ENCODE measurements around the gene ZSCAN26.

The ZSCAN26 gene

DNA sequence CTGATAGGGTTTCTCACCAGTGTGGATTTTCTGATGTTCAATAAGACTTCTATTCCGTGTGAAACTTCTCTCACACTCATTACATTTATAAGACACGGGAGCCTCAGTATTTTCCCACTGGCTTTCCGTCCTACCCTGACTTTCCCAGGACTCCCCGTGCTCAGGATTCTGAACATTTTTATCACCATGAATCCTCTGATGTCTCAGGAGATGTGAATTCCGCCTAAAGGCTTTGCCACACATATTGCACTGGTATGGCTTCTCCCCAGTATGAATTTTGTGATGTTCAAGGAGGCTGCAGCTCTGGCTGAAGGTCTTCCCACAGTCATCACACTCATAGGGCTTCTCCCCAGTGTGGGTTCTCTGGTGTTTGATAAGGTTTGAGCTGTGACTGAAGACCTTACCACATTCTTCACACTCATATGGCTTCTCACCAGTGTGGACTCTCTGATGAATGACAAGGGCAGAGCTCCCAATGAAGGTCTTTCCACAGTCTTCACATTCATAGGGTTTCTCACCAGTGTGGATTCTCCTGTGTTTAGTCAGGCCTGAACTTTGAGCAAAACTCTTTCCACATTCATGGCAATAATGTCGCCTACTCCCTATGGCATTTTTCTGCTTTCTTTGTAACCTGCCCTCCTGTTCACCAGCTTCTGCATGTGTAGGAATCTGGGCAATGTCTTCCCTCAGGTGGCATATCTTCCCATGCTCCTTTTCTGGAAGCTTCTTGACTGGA lies 21.6 kb upstream of the ZSCAN26 start:
- TF ChIP-seq, protein P1, sequence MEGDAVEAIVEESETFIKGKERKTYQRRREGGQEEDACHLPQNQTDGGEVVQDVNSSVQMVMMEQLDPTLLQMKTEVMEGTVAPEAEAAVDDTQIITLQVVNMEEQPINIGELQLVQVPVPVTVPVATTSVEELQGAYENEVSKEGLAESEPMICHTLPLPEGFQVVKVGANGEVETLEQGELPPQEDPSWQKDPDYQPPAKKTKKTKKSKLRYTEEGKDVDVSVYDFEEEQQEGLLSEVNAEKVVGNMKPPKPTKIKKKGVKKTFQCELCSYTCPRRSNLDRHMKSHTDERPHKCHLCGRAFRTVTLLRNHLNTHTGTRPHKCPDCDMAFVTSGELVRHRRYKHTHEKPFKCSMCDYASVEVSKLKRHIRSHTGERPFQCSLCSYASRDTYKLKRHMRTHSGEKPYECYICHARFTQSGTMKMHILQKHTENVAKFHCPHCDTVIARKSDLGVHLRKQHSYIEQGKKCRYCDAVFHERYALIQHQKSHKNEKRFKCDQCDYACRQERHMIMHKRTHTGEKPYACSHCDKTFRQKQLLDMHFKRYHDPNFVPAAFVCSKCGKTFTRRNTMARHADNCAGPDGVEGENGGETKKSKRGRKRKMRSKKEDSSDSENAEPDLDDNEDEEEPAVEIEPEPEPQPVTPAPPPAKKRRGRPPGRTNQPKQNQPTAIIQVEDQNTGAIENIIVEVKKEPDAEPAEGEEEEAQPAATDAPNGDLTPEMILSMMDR (IDR thresholded peaks at IDR 0.05; ENCODE audit: insufficient read depth, missing control alignments): no peak
- no peak for DNase-seq (ENCODE audit: insufficient read length, low spot score)
- FAIRE-seq: no peak

DNA sequence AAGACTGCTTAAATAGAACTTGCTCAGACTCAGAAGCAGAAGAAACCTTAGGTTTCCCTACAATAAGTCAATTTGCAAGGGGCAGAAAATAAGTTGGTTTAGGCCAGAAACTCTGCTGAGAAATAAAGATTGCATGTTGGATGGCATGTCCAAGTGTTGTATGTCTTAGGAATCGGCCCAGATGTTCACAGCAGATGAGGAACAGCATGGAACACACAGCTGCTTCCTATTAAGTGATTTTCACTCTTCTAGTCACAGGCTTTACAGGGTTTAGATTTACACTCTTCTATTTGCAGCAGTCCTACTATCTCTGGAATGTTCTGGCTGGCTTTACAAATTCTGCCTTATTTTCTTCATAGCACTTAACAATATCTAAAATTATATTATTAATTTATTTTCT lies 18.0 kb upstream of the ZSCAN26 start:
- FAIRE-seq (no peak), DNase-seq (ENCODE audit: insufficient read length, low spot score) (no peak)
- TF ChIP-seq, protein P1 (IDR thresholded peaks at IDR 0.05; ENCODE audit: insufficient read depth, missing control alignments): no peak

DNA sequence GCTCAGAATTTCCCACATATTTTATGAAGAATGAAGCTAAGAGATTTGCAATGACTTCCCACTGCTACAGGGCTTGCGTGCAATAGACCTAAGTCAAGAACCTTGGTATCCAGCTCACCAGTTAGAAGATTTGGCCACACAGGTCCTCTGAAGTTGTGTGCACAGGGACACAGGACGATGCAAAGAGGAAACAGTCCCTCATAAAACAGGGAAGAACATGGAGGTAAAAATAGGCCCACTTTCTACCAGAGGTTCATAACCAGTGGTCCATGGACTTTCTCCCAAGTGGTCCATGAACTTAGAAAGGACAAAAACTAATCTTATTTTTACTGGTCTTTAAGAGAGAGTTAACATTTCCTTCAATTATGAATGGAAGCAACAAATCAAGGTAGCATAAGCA lies 16.2 kb upstream of the ZSCAN26 start:
- DNase-seq (ENCODE audit: insufficient read length, low spot score) (no peak), FAIRE-seq (no peak)
- TF ChIP-seq, protein P1 (IDR thresholded peaks at IDR 0.05; ENCODE audit: insufficient read depth, missing control alignments): no peak

DNA sequence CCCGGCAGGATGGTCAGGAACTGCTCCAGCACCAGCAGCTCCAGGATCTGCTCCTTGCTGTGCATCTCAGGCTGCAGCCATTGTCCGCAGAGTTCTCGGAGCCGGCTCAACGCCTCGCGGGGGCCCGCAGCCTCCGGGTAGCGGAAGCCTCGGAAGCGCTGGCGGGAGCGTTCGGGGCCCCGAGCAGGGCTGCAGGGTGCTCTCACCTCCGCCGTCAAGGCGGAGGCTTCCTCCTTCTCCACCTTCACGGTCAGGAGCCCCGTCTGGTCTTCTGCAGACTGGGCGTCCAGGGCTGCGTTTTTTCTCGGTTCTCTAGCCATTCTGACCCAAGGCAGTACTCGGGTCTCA lies 15.3 kb upstream of the ZSCAN26 start:
- DNase-seq (ENCODE audit: insufficient read length, low spot score) (no peak), FAIRE-seq (no peak)
- TF ChIP-seq, protein P1 (IDR thresholded peaks at IDR 0.05; ENCODE audit: insufficient read depth, missing control alignments): no peak

DNA sequence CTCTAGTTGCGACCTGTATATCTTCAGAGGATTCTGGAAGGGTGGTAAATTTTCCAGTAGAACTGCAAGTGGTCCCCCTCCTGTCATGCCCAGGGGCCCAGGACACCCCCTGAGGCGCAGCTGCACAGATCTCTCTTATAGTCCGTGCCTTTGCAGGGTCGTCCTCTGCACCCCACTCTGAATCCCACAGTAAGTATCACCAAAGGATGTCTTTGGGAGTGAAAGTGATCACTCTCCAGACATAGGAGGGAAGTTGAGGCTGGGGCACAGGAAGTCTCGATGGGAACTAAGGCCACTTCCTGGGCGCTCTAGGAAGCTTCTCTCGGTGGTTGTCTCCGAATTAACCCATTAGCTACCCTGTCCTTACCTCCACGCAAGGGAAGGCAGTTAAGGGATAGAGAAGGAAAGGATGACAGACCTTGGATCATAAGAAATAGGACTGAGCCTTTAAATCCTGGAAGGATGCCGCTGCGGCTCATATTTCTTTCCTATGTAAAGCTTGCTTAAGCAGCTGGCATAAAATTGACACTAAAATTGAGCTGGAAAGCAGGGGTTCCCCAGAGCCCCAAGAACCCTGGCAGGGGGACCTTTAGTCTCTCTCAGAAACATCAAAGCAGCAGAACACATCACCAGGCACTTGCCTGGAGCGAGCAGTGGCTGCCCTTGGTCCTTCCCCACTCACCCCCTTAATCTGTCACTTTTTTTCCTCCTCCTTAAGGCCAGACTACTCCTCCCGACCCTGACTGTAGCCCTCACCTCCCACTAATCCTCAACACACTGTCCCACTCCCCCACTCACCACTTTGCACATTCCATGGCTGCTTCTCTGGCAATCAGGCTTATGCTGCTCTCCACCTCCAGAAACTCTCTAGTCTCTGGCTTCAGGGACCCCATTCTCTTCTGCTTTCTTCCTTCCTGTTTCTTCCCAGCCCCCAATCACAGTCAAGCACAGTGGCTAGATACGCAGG lies 14.7 kb upstream of the ZSCAN26 start, which contains the start of gene ZKSCAN4:
Gene ZKSCAN4, minus strand, starts transcription at position 261 of the 967 bp plus-strand sequence. CDS start 289 bp downstream, outside the sequence.
- TF ChIP-seq, protein P1 (IDR thresholded peaks at IDR 0.05; ENCODE audit: insufficient read depth, missing control alignments): no peak
- FAIRE-seq (peak; percentile 35), DNase-seq (ENCODE audit: insufficient read length, low spot score) (peak; percentile 36)

DNA sequence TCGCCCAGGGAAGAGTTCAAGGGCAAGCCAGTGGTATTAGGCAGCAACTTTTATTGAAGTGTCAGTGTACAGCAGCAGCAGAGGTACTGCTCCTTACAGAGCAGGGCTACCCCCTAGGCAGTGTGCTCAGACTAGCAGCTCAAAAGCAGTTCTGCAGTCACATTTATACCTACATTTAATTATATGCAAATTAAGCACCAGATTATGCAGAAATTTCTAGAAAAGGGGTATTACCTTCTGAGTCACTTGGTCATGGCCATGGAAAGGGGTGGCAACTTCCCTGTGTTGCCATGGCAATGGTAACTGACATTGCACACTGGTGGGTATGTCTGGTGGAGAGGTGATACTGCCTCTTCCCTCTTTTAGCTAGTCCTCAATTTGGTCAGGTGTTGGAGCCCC lies 12.8 kb upstream of the ZSCAN26 start:
- TF ChIP-seq, protein P1 (IDR thresholded peaks at IDR 0.05; ENCODE audit: insufficient read depth, missing control alignments): no peak
- DNase-seq (ENCODE audit: insufficient read length, low spot score): no peak
- no peak for FAIRE-seq

Measured in D721Med (cell line).